HEK293T (cell line): ENCODE data around the gene TCF7L2.

Experiments
- ARNT ChIP-seq: fragments of 450-650 bp; IDR thresholded peaks from 2 replicates; pipeline ENCODE4 v1.6.1; 2017; ENCODE audit warnings: mild to moderate bottlenecking
- BHLHE40 ChIP-seq: fragments of 450-650 bp; IDR thresholded peaks from 2 replicates; pipeline ENCODE4 v1.6.1; 2016; ENCODE audit warnings: mild to moderate bottlenecking, moderate library complexity, borderline replicate concordance
- ELF4 ChIP-seq: fragments of 450-650 bp; IDR thresholded peaks from 2 replicates; pipeline ENCODE4 v1.6.1; 2017; ENCODE audit warnings: antibody characterized with exemption
- FOXA1 ChIP-seq: fragments of 450-650 bp; IDR thresholded peaks from 2 replicates; pipeline ENCODE4 v1.6.1; 2016; ENCODE audit warnings: mild to moderate bottlenecking
- FOXK2 ChIP-seq: fragments of 450-650 bp; IDR thresholded peaks from 2 replicates; pipeline ENCODE4 v1.6.1; 2016; ENCODE audit warnings: mild to moderate bottlenecking
- FOXM1 ChIP-seq: fragments of 450-650 bp; IDR thresholded peaks from 2 replicates; pipeline ENCODE4 v1.6.1; 2017; ENCODE audit warnings: mild to moderate bottlenecking, borderline replicate concordance
- HDGF ChIP-seq: fragments of 450-650 bp; IDR thresholded peaks from 2 replicates; pipeline ENCODE4 v1.6.1; 2017; ENCODE audit warnings: antibody characterized with exemption, borderline replicate concordance
- L3MBTL2 ChIP-seq: fragments of 450-650 bp; conservative IDR thresholded peaks from 2 replicates; pipeline ENCODE4 v1.6.1; 2016; ENCODE audit warnings: mild to moderate bottlenecking
- LEF1 ChIP-seq: fragments of 450-650 bp; IDR thresholded peaks from 2 replicates; pipeline ENCODE4 v1.6.1; 2017; ENCODE audit warnings: mild to moderate bottlenecking, borderline replicate concordance
- SP1 ChIP-seq: fragments of 450-650 bp; IDR thresholded peaks from 2 replicates; pipeline ENCODE4 v1.6.1; 2017
- SUZ12 ChIP-seq: fragments of 450-650 bp; IDR thresholded peaks from 2 replicates; pipeline ENCODE4 v1.6.1; 2016; ENCODE audit warnings: mild to moderate bottlenecking
- TARDBP ChIP-seq: fragments of 450-650 bp; IDR thresholded peaks from 2 replicates; pipeline ENCODE4 v1.6.1; 2016
- ZNF384 ChIP-seq: fragments of 450-650 bp; IDR thresholded peaks from 2 replicates; pipeline ENCODE4 v1.6.1; 2016
- TF ChIP-seq, protein P1 (sequence below): fragments of 450-650 bp; IDR thresholded peaks from 2 replicates; pipeline ENCODE4 v1.6.1; 2016

- TF ChIP-seq TARDBP (no peak), LEF1 (no peak), L3MBTL2 (no peak), SUZ12 (no peak), FOXM1 (no peak), FOXA1 (no peak), ELF4 (no peak), HDGF (no peak), SP1 (no peak), BHLHE40 (no peak), FOXK2 (no peak), ARNT (no peak), ZNF384 (no peak)
- TF ChIP-seq, protein P1, sequence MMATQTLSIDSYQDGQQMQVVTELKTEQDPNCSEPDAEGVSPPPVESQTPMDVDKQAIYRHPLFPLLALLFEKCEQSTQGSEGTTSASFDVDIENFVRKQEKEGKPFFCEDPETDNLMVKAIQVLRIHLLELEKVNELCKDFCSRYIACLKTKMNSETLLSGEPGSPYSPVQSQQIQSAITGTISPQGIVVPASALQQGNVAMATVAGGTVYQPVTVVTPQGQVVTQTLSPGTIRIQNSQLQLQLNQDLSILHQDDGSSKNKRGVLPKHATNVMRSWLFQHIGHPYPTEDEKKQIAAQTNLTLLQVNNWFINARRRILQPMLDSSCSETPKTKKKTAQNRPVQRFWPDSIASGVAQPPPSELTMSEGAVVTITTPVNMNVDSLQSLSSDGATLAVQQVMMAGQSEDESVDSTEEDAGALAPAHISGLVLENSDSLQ, result no peak
Measured at GRCh38 chr10:113036619-113037018, 86.6 kb downstream of the TCF7L2 start.
